ENCODE data around the gene DAO.
A peak's percentile ranks its signal among the peaks of the same experiment; 100 is the strongest.

Gene DAO

DNA sequence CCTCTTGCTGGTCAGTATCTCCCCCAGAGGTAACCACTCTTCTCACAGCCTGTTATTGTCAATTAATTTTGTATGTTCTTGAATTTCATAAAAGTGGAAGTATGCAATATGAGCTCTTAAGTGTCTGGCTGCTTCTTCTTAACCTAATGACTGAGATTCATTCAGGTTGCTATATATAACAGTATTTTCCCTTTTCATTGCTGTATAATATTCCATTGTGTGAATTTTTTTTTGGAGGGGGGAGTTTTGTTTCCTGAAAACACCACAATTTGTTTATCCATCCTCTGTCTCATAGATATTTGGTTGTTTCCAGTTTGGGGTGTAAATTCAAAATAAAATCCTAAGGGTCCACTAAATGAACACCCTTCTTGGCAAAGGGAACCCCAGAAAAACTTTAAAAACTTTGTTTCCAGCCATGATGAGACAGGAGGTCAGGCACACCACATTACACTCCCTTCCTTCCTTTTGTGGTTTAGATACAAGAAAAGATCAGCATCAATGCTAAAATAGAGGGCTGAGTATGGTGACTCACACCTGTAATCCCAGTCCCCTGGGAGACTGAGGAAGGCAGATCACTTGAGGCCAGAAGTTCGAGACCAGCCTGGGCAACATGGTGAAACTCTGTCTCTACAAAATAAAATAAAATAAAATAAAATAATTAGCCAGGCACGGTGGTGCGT lies 4.1 kb upstream of the DAO start:
- no peak for DNase-seq (ENCODE audit: low read depth in 2 of 2)

GRCh38 chr12:108876550-108876949 lies 3.3 kb upstream of the DAO start:
- DNase-seq (ENCODE audit: low read depth in 2 of 2), result no peak

- no peak for DNase-seq (ENCODE audit: low read depth in 2 of 2)
These were observed 2.1 kb downstream of the DAO start for GRCh38 chr12:108881953-108882352.

- peak; percentile 4 to 19 for DNase-seq (ENCODE audit: low read depth in 2 of 2)
These were observed 4.5 kb downstream of the DAO start for GRCh38 chr12:108884116-108885012.

GRCh38 chr12:108886873-108887629 lies 7.2 kb downstream of the DAO start:
- no peak for DNase-seq (ENCODE audit: low read depth in 2 of 2)

- DNase-seq (ENCODE audit: low read depth in 2 of 2), result no peak
These were observed 8.1 kb downstream of the DAO start for GRCh38 chr12:108888031-108888430.

DNA sequence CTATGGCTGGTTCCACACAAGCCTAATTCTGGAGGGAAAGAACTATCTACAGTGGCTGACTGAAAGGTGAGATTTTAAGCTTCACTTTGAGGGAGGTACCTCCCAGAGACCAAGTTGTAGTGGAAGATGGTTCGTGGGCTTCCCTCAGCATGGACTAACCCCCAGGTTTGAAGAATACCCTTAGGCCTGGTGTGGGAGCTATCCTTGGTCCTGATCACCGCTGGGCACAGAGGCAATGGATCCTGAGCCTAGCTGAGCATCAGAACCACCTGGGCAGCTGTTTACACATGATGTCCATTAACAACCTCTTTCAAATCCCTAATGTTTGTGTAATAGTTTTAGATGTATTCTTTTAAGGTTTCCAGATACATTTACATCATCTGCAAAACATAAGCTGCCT lies 10.3 kb downstream of the DAO start:
- no peak for DNase-seq (ENCODE audit: low read depth in 2 of 2)

DNA sequence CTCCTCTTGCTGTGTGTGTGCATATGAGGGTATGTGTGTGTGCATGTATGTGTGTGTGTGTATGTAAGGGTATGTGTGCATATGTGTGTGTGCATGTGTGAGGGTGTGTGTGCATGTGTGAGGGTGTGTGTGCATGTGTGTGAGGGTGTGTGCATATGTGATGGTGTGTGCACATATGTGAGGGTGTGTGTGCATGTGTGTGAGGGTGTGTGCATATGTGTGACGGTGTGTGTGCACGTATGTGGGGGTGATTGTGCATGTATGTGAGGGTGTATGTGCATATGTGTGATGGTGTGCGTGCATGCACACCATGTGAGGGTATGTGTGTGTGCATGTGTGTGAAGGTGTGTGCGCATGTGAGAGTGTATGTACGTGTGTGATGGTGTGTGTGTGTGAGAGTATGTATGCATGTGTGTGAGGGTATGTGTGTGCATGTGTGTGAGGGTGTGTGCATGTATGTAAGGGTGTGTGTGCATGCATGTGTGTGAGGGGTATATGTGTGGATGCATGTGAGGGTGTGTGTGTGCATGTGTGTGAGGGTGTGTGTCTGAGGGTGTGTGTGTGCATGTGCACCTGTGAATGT lies 15.4 kb downstream of the DAO start:
- no peak for DNase-seq (ENCODE audit: low read depth in 2 of 2)

GRCh38 chr12:108896336-108896735 lies 16.4 kb downstream of the DAO start:
- no peak for DNase-seq (ENCODE audit: low read depth in 2 of 2)

DNA sequence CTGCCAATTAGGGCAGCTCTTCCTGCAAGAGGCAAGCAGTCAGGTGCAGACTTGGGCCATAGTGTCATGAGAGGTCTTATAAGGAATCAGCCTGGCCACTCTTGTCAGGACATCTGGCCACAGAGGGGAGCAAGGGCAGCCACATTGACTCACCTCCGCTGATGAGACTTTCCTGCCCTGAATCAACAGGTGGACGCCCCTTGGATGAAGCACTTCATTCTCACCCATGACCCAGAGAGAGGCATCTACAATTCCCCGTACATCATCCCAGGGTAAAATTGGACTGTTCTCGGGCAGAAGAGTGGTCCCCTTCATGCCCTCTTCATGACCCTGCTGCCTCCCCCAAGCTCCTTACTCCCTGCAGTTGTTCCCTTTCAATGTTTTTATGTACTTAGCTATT lies 16.9 kb downstream of the DAO start:
- DNase-seq (ENCODE audit: low read depth in 2 of 2), result no peak

- no peak for DNase-seq (ENCODE audit: low read depth in 2 of 2)
These were observed 19.3 kb downstream of the DAO start for GRCh38 chr12:108899145-108899544.

DNA sequence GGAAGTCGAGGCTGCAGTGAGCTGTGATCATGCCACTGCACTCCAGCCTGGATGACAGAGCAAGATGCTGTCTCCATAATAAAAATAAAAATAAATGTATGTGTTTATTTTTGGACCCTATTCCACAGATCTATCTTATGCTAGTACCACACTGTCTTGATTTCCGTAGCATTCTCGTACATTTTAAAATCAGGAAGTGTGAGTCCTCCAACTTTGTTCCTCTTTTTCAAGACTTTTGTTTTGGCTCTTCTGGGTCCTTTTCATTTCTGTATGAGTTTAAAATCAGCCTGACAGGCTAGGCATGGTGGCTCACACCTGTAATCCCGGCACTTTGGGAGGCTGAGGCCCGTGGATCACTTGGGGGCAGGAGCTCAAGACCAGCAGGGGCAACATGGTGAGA lies 25.8 kb downstream of the DAO start:
- no peak for DNase-seq (ENCODE audit: low read depth in 2 of 2)

DNA sequence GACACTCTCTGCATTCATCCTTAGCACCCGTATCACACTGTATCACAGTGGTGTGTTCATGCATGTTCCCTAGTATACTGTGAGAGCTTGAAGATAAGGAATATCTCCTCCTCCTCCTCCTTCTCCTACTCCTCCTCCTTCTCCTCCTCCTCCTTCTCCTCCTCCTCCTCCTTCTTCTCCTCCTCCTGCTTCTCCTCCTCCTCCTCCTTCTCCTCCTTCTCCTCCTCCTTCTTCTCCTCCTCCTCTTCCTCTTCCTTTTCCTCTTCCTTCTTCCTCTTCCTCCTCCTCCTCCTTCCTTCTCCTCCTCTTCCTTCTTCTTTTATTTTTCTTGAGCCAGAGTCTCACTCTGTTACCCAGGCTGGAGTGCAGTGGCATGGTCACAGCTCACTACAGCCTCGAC lies 27.1 kb downstream of the DAO start:
- no peak for DNase-seq (ENCODE audit: low read depth in 2 of 2)

DNA sequence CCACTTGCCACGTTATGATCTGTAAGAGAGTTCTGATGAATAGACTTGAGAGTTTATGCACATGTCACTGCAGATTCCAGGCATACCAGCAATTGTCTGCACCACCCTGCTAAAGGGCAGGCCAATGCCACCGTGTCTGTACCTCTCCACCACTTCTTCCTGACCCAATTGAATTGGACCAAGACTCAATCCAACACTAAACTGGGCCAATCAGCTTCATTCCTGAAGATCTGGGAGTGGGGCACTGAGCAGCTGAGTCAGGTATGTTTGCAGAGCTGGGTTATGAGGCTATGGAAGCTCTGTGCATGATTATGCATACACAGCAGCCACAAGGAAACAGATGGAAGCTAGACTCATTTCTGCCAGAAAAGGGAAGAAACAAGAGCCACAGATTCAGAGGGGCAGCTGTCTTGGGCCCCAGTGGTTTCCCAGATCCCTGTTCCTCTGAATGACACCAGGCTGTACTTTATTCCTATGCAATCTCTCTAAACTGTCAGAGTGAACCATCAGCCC lies 28.0 kb downstream of the DAO start:
- no peak for DNase-seq (ENCODE audit: low read depth in 2 of 2)

- no peak for DNase-seq (ENCODE audit: low read depth in 2 of 2)
These were observed 30.4 kb downstream of the DAO start for GRCh38 chr12:108910336-108910735.

GRCh38 chr12:108911915-108912314 lies 32.0 kb downstream of the DAO start:
- no peak for DNase-seq (ENCODE audit: low read depth in 2 of 2)

- no peak for DNase-seq (ENCODE audit: low read depth in 2 of 2)
These were observed 32.5 kb downstream of the DAO start for GRCh38 chr12:108912361-108912760.

DNA sequence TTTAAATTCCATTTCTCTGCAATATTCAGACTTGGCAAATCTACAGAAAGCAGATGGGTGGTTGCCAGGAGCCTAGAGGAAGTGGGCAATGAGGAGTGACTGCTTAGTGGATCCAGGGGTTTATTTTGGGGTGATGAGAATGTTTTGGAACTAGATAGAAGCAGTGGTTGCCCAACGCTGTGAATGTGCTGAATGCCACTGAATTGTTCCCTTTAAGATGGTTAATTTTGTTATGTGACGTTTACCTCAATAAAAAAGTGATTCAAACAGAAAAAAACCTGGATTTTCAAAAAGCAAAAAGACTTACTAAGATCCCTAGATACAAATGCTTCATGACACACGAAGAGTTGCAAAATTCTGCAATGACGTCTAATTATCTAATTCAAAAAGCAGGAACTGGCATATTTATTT lies 34.2 kb downstream of the DAO start:
- DNase-seq (ENCODE audit: low read depth in 2 of 2), result no peak

DNA sequence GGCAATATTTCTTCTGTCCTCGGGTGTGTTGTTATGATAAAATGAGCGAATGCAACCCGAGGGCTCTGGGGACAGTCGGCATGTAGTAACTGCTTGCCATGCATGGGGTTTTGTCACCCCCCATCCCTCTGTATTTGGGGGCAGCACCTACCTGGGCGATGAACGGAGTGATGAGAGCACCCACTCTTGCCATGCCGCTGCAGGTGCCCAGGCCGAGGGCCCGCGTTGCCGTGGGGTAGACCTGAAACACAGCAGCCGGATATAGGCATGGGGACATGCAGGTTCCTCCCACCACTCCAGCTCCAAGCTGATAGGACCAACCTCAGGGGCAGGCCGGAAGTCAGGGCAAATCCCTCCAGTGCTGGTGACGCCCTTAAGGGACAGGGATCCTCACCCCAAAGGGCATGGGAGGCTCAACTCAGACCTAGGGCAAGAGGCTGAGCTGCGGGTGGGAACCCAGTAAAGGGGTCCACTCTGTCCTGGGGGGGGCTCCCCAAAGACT lies 35.8 kb downstream of the DAO start:
- DNase-seq (ENCODE audit: low read depth in 2 of 2), result no peak

GRCh38 chr12:108916336-108916735 lies 36.4 kb downstream of the DAO start:
- no peak for DNase-seq (ENCODE audit: low read depth in 2 of 2)

DNA sequence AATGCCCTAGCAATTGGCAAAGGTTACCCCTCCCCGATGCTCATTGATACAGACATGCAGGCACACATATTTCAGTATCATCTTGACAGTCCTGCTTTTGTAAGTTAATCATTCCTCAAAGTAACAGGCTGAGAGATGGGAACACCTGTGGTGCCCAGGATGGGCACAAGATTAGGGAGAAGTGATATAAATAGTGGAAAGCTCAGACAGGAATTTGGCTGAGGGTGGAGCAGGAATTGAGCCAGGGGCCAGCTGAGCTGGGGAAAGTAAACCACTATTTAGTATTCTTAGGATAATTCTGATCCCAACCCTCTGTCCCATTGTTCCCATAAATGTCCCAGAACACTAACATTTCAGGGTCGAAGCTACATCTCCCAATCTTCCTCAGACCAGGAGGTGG lies 38.3 kb downstream of the DAO start:
- DNase-seq (ENCODE audit: low read depth in 2 of 2), result no peak

All from stimulated activated CD8-positive, alpha-beta memory T cell treated with anti-CD3 and anti-CD28 coated beads, Interleukin-15, amount 100 ng/mL, for 4 hours (primary cell).